Parathyroid adenoma (tissue), 2 donors: ENCODE data around the gene POLR3C.
"Not testable (repeated sequence)": the region's sequence is repeated elsewhere in the genome, so short reads cannot be mapped to it uniquely, and the experiment has no call there.

Source experiments
- H2AFZ ChIP-seq: fragments of 300-600 bp; sonication (generic); one replicate; pipeline ENCODE4 v1.7.0; 2017; ENCODE audit warnings: antibody characterized with exemption, mild to moderate bottlenecking
- H3K27ac ChIP-seq: fragments of 300-600 bp; sonication (generic); one replicate; pipeline ENCODE4 v1.7.0; 2017
- H3K27me3 ChIP-seq: fragments of 300-600 bp; sonication (generic); one replicate; pipeline ENCODE4 v1.7.0; 2017; ENCODE audit warnings: low read length; ENCODE audit not compliant: control insufficient read depth, insufficient read depth
- H3K36me3 ChIP-seq: fragments of 300-600 bp; sonication (generic); one replicate; pipeline ENCODE4 v1.7.0; 2017; ENCODE audit warnings: low read length; ENCODE audit not compliant: control insufficient read depth, insufficient read depth
- H3K4me1 ChIP-seq: fragments of 300-600 bp; sonication (generic); one replicate; pipeline ENCODE4 v1.7.0; 2017; ENCODE audit warnings: control low read depth
- H3K4me2 ChIP-seq: fragments of 300-600 bp; sonication (generic); one replicate; pipeline ENCODE4 v1.7.0; 2017; ENCODE audit warnings: low read length
- H3K4me3 ChIP-seq: fragments of 300-600 bp; sonication (generic); one replicate; pipeline ENCODE4 v1.7.0; 2017; ENCODE audit warnings: low read depth, low read length
- H3K79me2 ChIP-seq: fragments of 300-600 bp; sonication (generic); one replicate; pipeline ENCODE4 v1.7.0; 2017; ENCODE audit warnings: control low read depth
- H3K9ac ChIP-seq: fragments of 300-600 bp; sonication (generic); one replicate; pipeline ENCODE4 v1.7.0; 2017; ENCODE audit warnings: mild to moderate bottlenecking
- H3K9me3 ChIP-seq: fragments of 300-600 bp; sonication (generic); one replicate; pipeline ENCODE4 v1.7.0; 2017; ENCODE audit warnings: low read length; ENCODE audit not compliant: control insufficient read depth
- TF ChIP-seq, protein P1 (sequence below): fragments of 300-600 bp; sonication (generic); IDR thresholded peaks from one replicate; pipeline ENCODE4 v1.7.0; 2017; ENCODE audit warnings: antibody characterized with exemption, mild to moderate bottlenecking
- donor health status: primary hyperparathyroidism.

Gene POLR3C

DNA sequence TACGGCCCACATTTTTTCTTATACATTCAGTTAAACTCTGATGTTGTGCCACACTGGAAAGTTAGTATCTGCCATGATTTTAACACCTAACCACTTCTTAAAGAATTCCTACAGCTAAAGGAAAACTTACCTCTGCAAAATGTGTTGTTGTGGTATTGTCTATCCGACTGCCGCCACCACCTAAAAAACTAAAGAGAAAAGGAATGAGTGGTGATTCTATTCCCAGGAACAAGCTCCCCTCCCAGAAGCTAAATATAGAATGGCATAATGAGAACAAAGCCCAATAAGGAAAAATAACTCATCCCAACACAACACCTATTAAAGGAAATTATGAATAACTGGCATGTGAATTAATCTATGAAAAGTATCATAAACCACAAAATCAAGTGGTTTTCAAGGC lies 39.6 kb upstream of the POLR3C start:
- TF ChIP-seq, protein P1, sequence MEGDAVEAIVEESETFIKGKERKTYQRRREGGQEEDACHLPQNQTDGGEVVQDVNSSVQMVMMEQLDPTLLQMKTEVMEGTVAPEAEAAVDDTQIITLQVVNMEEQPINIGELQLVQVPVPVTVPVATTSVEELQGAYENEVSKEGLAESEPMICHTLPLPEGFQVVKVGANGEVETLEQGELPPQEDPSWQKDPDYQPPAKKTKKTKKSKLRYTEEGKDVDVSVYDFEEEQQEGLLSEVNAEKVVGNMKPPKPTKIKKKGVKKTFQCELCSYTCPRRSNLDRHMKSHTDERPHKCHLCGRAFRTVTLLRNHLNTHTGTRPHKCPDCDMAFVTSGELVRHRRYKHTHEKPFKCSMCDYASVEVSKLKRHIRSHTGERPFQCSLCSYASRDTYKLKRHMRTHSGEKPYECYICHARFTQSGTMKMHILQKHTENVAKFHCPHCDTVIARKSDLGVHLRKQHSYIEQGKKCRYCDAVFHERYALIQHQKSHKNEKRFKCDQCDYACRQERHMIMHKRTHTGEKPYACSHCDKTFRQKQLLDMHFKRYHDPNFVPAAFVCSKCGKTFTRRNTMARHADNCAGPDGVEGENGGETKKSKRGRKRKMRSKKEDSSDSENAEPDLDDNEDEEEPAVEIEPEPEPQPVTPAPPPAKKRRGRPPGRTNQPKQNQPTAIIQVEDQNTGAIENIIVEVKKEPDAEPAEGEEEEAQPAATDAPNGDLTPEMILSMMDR, result no peak
- no peak overlapping the region for H3K9ac ChIP-seq
- no peaks in the 10 kb centered on the region for H3K36me3 ChIP-seq
- H3K27me3 ChIP-seq, result no peaks in the 10 kb centered on the region
- no peaks in the 10 kb centered on the region for H3K9me3 ChIP-seq
- no peak overlapping the region for H3K4me2 ChIP-seq
- H3K79me2 ChIP-seq, result no peaks in the 10 kb centered on the region
- H2AFZ ChIP-seq, result no peak overlapping the region
- no peak overlapping the region for H3K27ac ChIP-seq
- H3K4me1 ChIP-seq, result no peaks in the 10 kb centered on the region
- H3K4me3 ChIP-seq, result no peak overlapping the region

DNA sequence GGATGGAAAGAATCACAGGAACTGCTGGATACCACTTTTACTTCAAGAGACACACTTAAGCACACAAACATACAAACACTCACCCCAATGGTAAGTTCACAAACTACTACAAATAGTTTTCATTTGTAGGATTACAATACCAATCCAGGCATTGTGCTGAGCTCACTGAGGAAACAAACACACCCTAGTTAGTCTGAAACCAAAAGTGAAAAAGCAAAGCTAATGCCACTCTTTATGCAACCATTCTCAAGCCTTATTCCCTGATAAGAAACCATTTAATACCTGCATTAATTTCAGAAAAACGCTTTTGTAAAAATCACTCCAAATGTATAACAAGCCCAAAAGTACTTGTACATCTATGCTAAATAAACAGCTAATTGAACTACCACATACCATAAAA lies 38.5 kb upstream of the POLR3C start:
- H3K36me3 ChIP-seq, result no peaks in the 10 kb centered on the region
- no peaks in the 10 kb centered on the region for H3K79me2 ChIP-seq
- no peak overlapping the region for H3K4me3 ChIP-seq
- H3K4me2 ChIP-seq, result no peak overlapping the region
- no peaks in the 10 kb centered on the region for H3K4me1 ChIP-seq
- TF ChIP-seq, protein P1, result no peak
- H3K27ac ChIP-seq, result no peak overlapping the region
- H3K9ac ChIP-seq, result no peak overlapping the region
- H3K9me3 ChIP-seq, result no peaks in the 10 kb centered on the region
- H3K27me3 ChIP-seq, result no peaks in the 10 kb centered on the region
- no peak overlapping the region for H2AFZ ChIP-seq

DNA sequence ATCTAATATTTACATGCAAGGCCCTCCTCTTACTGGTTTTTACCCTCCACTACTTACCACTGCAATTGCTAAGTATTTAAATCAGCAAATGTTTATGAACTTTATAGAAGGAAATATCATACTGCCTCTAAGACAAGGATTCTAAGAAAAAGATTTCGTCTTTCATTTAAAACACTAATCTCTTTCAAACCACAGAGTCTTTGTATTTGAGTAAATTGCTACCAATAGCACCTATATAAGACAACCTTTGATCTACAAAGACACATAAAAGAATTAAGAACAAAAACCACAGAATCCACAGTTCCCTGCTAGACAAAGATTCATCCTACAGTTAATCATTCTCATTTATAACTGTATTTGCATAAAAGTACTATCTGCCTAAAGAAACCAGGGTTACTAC lies 37.7 kb upstream of the POLR3C start:
- TF ChIP-seq, protein P1, result no peak
- Histone ChIP-seq H3K9me3 (no peaks in the 10 kb centered on the region), H3K4me1 (no peaks in the 10 kb centered on the region), H3K4me2 (no peak overlapping the region), H3K27me3 (no peaks in the 10 kb centered on the region), H3K36me3 (no peaks in the 10 kb centered on the region), H2AFZ (no peak overlapping the region), H3K9ac (no peak overlapping the region), H3K27ac (no peak overlapping the region), H3K79me2 (no peaks in the 10 kb centered on the region), H3K4me3 (no peak overlapping the region)

DNA sequence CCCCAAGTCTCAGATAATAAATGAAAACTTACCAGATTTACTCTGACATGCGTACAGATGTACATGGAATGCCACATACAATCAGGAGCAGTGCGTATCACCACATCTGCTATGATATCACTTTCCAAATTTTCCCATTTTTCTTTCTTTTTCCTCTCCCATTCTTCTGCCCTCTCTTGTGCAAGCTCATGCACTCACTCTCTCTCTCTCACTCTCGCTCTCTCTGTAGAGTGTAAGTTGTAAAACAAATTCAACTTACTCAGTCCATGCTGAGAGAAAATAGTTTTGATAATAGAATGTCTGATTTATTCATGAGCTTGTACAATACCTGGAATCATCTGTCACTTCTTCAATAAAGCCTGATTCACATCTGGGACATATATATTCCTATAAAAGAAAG lies 35.4 kb upstream of the POLR3C start:
- Histone ChIP-seq H3K4me1 (no peaks in the 10 kb centered on the region), H3K27me3 (no peaks in the 10 kb centered on the region), H2AFZ (no peak overlapping the region), H3K36me3 (no peaks in the 10 kb centered on the region), H3K4me3 (no peak overlapping the region), H3K4me2 (no peak overlapping the region), H3K27ac (no peak overlapping the region), H3K79me2 (no peaks in the 10 kb centered on the region), H3K9me3 (no peaks in the 10 kb centered on the region), H3K9ac (no peak overlapping the region)
- TF ChIP-seq, protein P1, result no peak

DNA sequence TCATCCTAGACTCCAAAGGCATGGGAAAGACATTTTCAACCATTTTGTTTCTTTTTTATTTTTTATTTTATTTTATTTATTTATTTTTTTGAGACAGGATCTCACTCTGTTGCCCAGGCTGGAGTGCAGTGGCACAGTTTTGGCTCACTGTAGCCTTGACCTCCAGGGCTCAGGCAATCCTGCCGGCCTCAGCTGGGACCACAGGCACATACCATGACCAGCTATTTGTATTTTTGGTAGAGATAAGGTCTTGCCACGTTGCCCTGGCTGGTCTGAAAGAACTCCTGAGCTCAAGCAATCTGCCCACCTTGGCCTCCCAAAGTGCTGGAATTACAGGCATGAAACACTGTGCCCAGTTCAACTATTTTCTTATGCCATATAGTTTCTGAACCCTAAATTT lies 32.1 kb upstream of the POLR3C start:
- not testable (repeated sequence) for H3K36me3 ChIP-seq, H3K9me3 ChIP-seq, H3K4me2 ChIP-seq, H3K4me3 ChIP-seq, H3K79me2 ChIP-seq, H2AFZ ChIP-seq, H3K4me1 ChIP-seq, H3K27me3 ChIP-seq, H3K9ac ChIP-seq, H3K27ac ChIP-seq
